Daoy (cell line): ENCODE data around the gene LEP. TPM values are rescaled to one million over a fixed set of nuclear protein-coding genes. Genes with fewer than 3 reads are reported as not detected.

Experiments used
- DNase-seq: peaks from one replicate; pipeline ENCODE4 v3.0.0-alpha.2; 2015; ENCODE audit warnings: low read depth
- total RNA-seq: library from RNA; depleted of rRNA; stranded (reverse); fragments of >200 nt; shearing (Covaris generic); gene quantifications from 2 replicates; pipeline ENCODE4 v1.2.3, GENCODE V29; 2014

Gene LEP
- total RNA-seq, 1 experiment from 2014 or later, result not detected

GRCh38 chr7:128244861-128245260 is 3.8 kb downstream of the LEP start:
- no peak for DNase-seq

DNA sequence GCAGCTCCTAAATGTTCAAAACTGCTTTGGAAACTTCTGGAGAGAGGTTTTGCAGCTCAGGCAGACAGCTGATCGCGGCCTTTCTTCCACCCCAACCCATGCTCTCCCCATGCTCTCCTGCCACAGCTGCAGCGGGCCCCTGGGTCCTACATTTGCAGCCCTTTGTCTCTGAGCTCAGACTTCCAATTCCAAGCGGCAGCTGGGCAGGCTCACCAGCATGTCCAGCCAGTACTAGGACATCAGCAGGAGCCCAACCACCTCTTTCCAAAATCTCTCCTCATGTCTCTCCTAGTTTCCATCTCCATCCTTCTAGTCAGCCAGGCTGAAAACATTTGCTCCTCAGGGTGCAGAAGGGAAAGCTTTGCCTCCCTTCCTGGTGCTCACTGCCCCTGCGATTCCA is 6.0 kb downstream of the LEP start:
- DNase-seq, result no peak

DNA sequence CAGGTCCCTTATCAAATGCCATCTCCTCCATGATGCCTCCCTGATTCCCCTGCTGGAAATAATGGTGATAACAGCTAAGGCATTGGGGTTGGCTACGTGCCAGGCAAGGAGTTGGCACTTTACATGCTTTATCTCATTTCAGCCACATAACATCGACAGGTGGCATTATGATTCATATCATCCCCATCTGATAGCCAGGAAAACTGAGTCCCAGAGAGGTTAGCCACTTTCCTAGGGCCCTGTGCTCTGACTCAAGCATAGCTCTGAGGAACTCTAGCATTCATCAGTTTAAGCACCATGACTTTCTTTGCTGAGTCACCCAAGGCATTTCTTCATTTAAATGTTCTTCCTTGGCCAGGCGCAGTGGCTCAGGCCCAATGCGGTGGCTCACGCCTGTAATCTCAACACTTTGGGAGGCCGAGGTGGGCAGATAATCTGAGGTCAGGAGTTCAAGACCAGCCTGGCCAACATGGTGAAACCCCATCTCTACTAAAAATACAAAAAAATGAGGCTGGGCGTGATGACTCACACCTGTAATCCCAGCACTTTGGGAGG is 6.6 kb downstream of the LEP start:
- DNase-seq, result peak; percentile 61

DNA sequence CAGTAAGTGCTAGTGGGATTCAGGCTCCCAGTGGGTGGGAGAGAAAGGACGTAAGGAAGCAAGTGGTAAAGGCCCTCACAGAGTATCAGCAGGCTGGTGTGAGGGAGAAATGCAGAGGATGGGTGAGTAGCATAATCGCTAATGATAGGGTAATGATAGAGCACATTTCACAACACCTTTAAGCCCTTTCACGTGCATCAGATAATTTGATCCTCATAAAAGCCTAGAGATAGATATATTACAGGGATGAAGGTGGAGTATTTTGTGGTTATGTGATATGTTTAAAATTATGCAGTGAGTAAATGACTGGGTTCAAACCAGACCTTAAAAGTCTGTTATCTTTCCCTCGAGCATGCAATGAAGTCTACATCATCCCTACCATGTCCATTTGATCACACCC is 10.3 kb downstream of the LEP start:
- no peak for DNase-seq

- no peak for DNase-seq
These were observed 12.6 kb downstream of the LEP start for GRCh38 chr7:128253701-128254100.

GRCh38 chr7:128254470-128254869 is 13.4 kb downstream of the LEP start:
- DNase-seq, result no peak

DNA sequence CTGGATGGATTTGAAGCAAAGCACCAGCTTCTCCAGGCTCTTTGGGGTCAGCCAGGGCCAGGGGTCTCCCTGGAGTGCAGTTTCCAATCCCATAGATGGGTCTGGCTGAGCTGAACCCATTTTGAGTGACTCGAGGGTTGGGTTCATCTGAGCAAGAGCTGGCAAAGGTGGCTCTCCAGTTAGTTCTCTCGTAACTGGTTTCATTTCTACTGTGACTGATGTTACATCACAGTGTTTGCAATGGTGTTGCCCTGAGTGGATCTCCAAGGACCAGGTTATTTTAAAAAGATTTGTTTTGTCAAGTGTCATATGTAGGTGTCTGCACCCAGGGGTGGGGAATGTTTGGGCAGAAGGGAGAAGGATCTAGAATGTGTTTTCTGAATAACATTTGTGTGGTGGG is 14.2 kb downstream of the LEP start:
- DNase-seq, result no peak

DNA sequence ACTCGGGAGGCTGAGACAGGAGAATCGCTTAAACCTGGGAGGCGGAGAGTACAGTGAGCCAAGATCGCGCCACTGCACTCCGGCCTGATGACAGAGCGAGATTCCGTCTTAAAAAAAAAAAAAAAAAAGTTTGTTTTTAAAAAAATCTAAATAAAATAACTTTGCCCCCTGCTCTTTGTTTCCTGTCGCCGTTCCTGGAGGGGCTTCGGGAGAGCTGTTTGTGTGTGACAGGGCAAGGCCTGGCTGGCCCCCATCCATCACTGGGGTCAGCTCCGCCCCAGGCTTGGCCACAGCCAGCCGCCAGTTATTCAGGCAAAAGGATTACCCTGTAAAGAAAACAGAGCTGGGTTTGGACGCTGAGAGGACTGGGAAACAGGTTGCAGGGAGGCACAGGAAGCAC is 16.4 kb downstream of the LEP start:
- DNase-seq, result no peak

GRCh38 chr7:128259131-128260061 is 18.3 kb downstream of the LEP start:
- no peak for DNase-seq

GRCh38 chr7:128260069-128260795 is 19.2 kb downstream of the LEP start:
- no peak for DNase-seq

GRCh38 chr7:128262273-128263028 is 21.4 kb downstream of the LEP start:
- no peak for DNase-seq

- no peak for DNase-seq
These were observed 22.3 kb downstream of the LEP start for GRCh38 chr7:128263420-128263819.

DNA sequence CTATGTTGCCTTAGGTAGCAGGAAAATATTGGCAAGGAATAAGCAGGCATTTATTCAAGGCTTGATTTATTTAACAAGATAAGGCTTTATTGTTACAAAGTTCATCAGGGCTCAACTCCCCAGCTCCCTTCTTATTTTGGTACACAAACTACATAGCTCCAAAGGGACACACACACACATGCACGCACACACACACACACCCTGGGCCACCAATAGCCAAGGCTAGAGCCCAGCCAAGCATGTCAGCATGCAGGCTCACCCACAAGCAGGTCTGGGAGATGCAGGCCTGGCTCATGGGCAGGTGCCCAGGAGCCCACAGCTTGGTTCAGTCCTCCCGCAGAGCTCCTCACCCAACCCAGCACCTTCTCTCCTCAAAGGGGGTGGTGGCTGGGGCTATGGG is 23.4 kb downstream of the LEP start:
- DNase-seq, result no peak

GRCh38 chr7:128265156-128265905 is 24.3 kb downstream of the LEP start:
- no peak for DNase-seq

DNA sequence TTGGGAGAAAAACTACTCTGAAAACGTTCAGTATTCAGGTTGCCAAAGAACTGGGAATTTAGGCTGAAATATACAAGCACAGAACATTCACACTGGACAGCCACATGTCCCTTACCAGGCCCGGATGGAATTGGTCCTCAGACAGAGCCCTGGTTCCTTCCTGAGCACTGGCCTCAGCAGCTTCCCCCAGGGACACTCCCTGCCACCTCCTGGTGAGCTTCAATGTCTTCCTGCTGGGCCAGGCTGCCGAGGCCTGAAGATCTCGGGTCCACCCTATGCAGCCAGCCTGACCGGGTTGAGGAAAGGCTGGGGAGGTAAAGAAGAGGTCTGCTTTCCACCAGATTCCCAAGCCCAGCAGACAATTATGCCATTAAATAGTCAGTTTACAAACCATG is 24.8 kb downstream of the LEP start:
- DNase-seq, result no peak

DNA sequence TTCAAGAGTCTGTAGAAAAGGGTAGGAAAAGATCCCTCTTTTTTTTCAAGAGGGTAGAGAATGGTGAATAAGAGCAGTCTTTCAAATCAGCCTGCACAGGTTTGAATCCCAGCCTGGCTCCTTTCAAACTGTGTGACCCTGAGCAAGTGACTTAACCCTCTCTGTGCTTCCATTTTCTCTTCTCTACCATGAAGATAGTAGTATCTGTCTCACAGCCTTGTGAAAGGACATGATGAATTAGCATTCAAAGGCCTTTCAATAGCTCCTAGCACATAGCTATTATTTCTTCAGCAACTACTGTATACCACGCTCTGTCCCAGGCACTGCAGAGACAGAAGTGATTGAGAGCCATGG is 25.4 kb downstream of the LEP start:
- no peak for DNase-seq

- DNase-seq, result peak; percentile 81
These were observed 26.0 kb downstream of the LEP start for GRCh38 chr7:128266883-128267594.

GRCh38 chr7:128267595-128267924 is 26.5 kb downstream of the LEP start:
- no peak for DNase-seq

DNA sequence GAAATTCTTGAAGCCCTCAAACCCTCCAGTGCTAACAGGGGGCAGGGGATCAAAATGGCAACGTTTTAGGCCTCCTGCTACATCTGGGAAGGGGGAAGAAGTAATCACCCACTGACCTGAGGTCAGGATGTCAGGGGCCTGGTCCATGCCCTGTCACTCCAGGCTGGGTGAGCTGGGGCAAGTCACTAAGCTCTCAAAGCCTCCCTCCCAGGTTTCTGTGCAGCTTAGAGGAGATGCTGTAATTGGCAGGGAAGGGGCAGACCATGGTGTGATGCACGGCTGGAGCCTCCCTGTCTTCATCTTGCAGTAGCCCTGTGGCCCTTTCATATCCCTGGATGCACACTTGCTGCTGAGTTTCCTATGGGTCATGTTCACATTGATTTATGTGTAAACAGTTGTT is 27.2 kb downstream of the LEP start:
- DNase-seq, result no peak

- DNase-seq, result no peak
These were observed 29.8 kb downstream of the LEP start for GRCh38 chr7:128270826-128271272.

DNA sequence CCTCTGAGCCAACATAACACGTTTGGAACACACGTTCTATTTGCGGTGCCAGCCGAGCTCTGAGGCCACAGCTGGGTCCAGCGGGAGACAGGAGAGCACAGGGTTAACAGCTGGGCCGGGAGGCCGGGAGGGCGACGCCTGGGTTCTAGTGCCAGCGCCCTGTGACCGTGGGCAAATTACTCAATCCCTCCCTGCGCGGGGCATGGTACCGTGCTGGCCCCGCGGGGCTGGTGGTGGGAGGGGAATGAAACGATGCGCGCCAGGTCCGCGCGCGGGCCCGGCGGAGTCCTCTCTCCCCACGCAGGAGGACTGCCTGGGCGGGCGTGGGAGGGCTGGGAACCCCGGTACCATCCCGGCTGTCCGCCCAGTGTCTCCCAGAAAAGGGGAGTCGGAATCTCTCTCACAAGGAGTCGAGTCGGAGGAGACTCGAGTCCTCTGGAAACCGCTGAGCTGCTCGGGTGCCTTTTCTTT is 30.4 kb downstream of the LEP start:
- DNase-seq, result no peak
